Measurements from ENCODE around the gene MAST1.

Gene MAST1

GRCh38 chr19:12833418-12833737 lies 4.9 kb upstream of the MAST1 start:
- H3K4me3 ChIP-seq (ENCODE audit: low read depth, low read length) = no peak overlapping the region
- no peak for TF ChIP-seq CTCF (IDR thresholded peaks at IDR 0.05; ENCODE audit: low read depth, low read length)

GRCh38 chr19:12833738-12834565 lies 4.4 kb upstream of the MAST1 start:
- peak overlapping the region; percentile 49 for H3K4me3 ChIP-seq (ENCODE audit: low read depth, low read length)
- no peak for TF ChIP-seq CTCF (IDR thresholded peaks at IDR 0.05; ENCODE audit: low read depth, low read length)

GRCh38 chr19:12834566-12834943 lies 3.8 kb upstream of the MAST1 start, which contains the start of gene RTBDN:
TSS of gene RTBDN (minus strand) at chr19:12834579. CDS start at chr19:12829979, 4,600 bp downstream.
- no peak for TF ChIP-seq CTCF (IDR thresholded peaks at IDR 0.05; ENCODE audit: low read depth, low read length)
- H3K4me3 ChIP-seq (ENCODE audit: low read depth, low read length) = peak within 1 kb of the TSS; percentile 49

- TF ChIP-seq CTCF (IDR thresholded peaks at IDR 0.05; ENCODE audit: low read depth, low read length) = no peak
- no peak overlapping the region for H3K4me3 ChIP-seq (ENCODE audit: low read depth, low read length)
Observed at GRCh38 chr19:12834976-12835757, 3.1 kb upstream of the MAST1 start.

GRCh38 chr19:12836529-12836863 lies 1.8 kb upstream of the MAST1 start:
- H3K4me3 ChIP-seq (ENCODE audit: low read depth, low read length) = no peak overlapping the region
- no peak for TF ChIP-seq CTCF (IDR thresholded peaks at IDR 0.05; ENCODE audit: low read depth, low read length)

GRCh38 chr19:12837225-12837624 lies 1.1 kb upstream of the MAST1 start:
- no peak overlapping the region for H3K4me3 ChIP-seq (ENCODE audit: low read depth, low read length)
- TF ChIP-seq CTCF (IDR thresholded peaks at IDR 0.05; ENCODE audit: low read depth, low read length) = no peak

All from WI38 (cell line).